8988T (cell line): ENCODE results near the gene PPP1R3D.
"Not testable (repeated sequence)": the region's sequence is repeated elsewhere in the genome, so short reads cannot be mapped to it uniquely, and the experiment has no call there.

Experiments used
- DNase-seq: peaks from one replicate; pipeline ENCODE4 v3.0.0; 2011

PPP1R3D gene

GRCh38 chr20:59912609-59913008, 27.5 kb downstream of the PPP1R3D start:
- no peak for DNase-seq

DNA sequence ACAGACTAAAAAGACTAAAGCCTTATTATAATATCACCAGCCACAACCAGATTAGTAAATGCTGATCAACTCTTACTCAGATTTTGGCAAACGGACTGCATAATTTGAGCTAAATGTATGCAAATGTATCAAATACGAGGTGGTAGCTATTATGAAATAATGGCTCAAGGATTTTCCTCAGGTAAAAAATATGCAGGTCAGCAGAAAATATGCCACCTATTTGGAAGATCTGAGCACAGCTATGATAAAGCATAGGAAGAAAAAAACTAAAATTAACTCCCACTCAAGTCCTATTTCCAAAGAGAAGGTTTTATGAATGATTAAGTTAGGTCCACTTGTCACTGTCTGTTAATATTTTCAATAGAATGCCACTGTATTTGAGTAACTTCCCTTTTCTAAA, 29.1 kb downstream of the PPP1R3D start:
- DNase-seq: no peak

GRCh38 chr20:59908855-59909254, 31.2 kb downstream of the PPP1R3D start:
- no peak for DNase-seq

DNA sequence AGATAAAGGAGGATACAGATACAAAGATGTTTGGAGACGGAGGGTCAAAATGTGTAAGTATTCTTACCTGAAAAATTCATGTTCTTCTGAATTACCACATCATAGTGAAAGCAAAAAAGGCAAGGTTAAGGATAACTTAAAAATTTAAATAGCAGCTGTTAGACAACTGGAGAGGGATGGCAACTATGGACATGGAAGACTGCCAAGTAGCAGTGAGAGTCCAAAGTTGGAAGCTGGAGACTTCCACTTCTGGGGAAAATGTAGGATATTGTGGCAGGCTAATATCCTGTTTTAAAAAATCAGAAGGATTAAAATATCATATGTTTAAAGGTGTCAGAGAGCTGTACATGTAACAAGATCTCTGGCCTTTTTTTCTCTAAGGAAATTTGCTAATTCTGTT, 36.5 kb downstream of the PPP1R3D start:
- no peak for DNase-seq

DNA sequence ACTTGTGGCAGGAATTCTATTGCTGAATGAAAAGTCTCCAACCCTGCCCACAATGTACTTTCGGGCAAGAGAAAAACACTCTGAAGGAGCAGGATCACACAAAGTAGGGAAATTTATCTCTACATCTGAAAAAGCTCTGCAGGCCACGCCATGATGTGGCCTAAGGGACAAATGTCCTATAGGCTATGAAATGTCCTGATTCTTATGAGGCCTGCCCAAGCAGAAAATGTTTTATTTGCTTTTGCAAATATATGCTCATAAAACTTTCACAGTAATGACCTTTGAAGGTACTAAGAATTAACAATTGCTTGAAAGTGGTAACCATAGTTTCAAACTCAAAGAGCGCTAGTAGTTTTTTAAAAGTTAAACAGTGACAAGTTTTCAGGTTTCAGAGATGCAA, 37.6 kb downstream of the PPP1R3D start:
- no peak for DNase-seq

- no peak for DNase-seq
Observed at GRCh38 chr20:59895908-59896307, 44.2 kb downstream of the PPP1R3D start.

DNA sequence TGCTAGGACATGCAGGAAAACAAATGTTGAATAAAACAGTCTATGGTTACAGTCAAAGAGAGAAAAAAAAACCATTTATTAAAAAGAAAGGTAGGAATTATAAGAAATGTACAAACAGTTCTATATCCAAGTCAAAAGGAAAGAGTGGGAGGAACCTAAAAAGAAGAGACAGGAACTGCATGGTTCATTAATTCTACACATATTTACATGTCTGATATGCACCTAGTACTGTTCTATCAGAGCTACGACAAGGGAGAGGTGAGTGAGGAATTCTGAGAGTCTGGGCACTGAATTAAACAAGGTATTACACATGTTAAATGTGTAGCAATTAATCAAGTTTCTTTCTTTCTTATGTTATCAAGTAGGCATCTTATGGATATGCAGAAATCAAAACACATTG, 48.5 kb downstream of the PPP1R3D start:
- DNase-seq: no peak

DNA sequence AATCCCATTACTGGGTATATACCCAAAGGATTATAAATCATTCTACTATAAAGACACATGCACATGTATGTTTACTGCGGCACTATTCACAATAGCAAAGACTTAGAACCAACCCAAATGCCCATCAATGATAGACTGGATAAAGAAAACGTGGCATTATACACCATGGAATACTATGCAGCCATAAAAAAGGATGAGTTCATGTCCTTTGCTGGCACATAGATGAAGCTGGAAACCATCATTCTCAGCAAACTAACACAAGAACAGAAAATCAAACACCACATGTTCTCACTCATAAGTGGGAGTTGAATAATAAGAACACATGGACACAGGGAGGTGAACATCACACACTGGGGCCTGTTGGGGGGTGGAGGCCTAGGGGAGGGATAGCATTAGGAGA, 50.1 kb downstream of the PPP1R3D start:
- DNase-seq: not testable (repeated sequence)

DNA sequence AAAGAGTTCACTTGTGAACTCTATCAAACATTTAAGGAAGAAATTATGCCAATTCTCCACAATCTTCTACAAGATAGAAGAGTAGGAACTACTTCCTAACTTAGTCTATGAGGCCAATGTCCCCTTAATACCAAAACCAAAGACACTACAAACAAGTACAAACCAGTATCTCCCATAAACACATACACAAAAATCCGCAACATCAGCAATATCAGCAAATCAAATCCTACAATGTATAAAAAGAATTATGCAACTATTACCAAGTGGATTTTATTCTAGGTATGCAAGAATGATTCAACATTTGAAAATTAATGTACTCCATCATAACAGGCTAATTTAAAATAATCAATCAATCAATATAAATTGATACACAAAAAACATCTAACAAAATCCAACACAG, 52.1 kb downstream of the PPP1R3D start:
- DNase-seq: no peak
